Aorta (tissue), 5 donors: Measurements from ENCODE around the gene GGNBP2. TPM values are rescaled to one million over a fixed set of nuclear protein-coding genes. Genes with fewer than 3 reads are reported as not detected.

Source experiments
- ATAC-seq: fragments of 200-7000 bp; cut with Tn5 transposase; one replicate; pipeline ENCODE4 v1.9.1; 2022; ENCODE audit warnings: moderate library complexity; ENCODE audit not compliant: low FRiP score
- DNase-seq, 2 donors: peaks; one replicate each; pipeline ENCODE4 v3.0.0-alpha.2; 2020
- H3K27ac ChIP-seq, 2 donors: one replicate each; pipeline ENCODE4 v1.5.1; 2013; ENCODE audit warnings: low read length in 2 of 2, mild to moderate bottlenecking in 2 of 2, moderate library complexity in 2 of 2, control low read depth in 1 of 2, inconsistent platforms in 1 of 2, low read depth in 1 of 2
- H3K27me3 ChIP-seq, 2 donors: one replicate each; pipeline ENCODE4 v1.6.1; 2013; ENCODE audit warnings: control low read depth in 1 of 2, low read length in 1 of 2, mild to moderate bottlenecking in 1 of 2, moderate library complexity in 1 of 2; ENCODE audit not compliant: insufficient read depth in 2 of 2, control insufficient read depth in 1 of 2
- H3K36me3 ChIP-seq, 2 donors: one replicate each; pipeline ENCODE4 v1.6.1; 2013; ENCODE audit warnings: control low read depth in 1 of 2, low read length in 1 of 2, mild to moderate bottlenecking in 1 of 2; ENCODE audit not compliant: insufficient read depth in 2 of 2, control insufficient read depth in 1 of 2
- H3K4me1 ChIP-seq, 2 donors: one replicate each; pipeline ENCODE4 v1.6.1; 2013; ENCODE audit warnings: low read length in 2 of 2, control low read depth in 1 of 2, mild to moderate bottlenecking in 1 of 2, moderate library complexity in 1 of 2; ENCODE audit not compliant: insufficient read depth in 2 of 2, control insufficient read depth in 1 of 2
- H3K4me3 ChIP-seq, 2 donors: one replicate each; pipeline ENCODE4 v1.5.1; 2013; ENCODE audit warnings: low read length in 2 of 2, control low read depth in 1 of 2, mild to moderate bottlenecking in 1 of 2
- H3K9me3 ChIP-seq: one replicate; pipeline ENCODE4 v1.6.1; 2013; ENCODE audit warnings: mild to moderate bottlenecking, low read length; ENCODE audit not compliant: control insufficient read depth
- WGBS, 2 donors: extraction: QIAGEN DNeasy Blood & Tissue Kit; methylation state at CpG; one replicate each; pipeline ENCODE4 v1.1.7; 2013; 5-methylcytosine and 5-hydroxymethylcytosine counted together
- intact Hi-C, 2 donors: fragments of 100-400 bp; cut with DNase I; formaldehyde crosslinking; loops; one replicate each; pipeline versions ENCODE4 v1.14.2 to v1.15.0; 2022
- polyA plus RNA-seq, 2 donors: library from polyadenylated mRNA; stranded (reverse); fragments of 200-250 nt; gene quantifications; one replicate each; pipeline ENCODE4 v1.2.3, GENCODE V29; 2013
- total RNA-seq, 2 donors: library from RNA; stranded (reverse); fragmentation: NEBNext Ultra II Directional; extraction: Animal tissue kit (Norgen Biotek cat#: 25700); gene quantifications; one replicate each; pipeline ENCODE4 v1.2.1, GENCODE V29; 2021
- donor health status: healthy with polysubstance abuse.
- donor health status: Bipolar disorder and iron deficiency.
- donor health status: DM: no; HTN: no; CAD: no.
- donor health status: DM: no; HTN: no; CAD: no.
- donor health status: DM: yes; HTN: yes; CAD: no.

The GGNBP2 gene
- total and polyA plus RNA-seq, 4 donors, result 37.4 to 80.4 (median 63.8) TPM

DNA sequence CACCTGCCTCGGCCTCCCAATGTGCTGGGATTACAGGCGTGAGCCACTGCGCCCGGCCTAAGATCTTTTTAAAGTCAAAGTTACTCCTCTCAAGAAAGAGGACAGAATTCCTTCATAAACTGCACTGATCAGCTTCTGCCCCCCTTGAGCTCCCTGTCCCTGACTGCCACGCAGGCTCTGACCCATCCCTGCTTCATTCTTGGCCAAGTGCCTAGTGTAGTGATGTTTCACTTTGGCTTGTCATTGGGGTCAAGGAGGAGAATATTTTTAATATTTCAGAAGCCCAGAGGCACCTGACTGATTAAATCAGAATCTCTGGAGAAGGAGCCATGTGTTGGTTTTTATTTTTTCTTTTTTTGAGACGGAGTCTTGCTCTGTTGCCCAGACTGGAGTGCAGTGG is 65.8 kb downstream of the GGNBP2 start:
- Histone ChIP-seq H3K4me3 (no peak overlapping the region), H3K27ac (no peak overlapping the region), H3K36me3 (no peaks in the 10 kb centered on the region), H3K27me3 (no peaks in the 10 kb centered on the region), H3K4me1 (no peaks in the 10 kb centered on the region), H3K9me3 (no peaks in the 10 kb centered on the region)
- ATAC-seq (no peak), DNase-seq (no peak)
- intact Hi-C loops, result no loop called here
- WGBS, 2 donors, result 78 to 81% methylated on average over 6 of the region's 6 CpGs

DNA sequence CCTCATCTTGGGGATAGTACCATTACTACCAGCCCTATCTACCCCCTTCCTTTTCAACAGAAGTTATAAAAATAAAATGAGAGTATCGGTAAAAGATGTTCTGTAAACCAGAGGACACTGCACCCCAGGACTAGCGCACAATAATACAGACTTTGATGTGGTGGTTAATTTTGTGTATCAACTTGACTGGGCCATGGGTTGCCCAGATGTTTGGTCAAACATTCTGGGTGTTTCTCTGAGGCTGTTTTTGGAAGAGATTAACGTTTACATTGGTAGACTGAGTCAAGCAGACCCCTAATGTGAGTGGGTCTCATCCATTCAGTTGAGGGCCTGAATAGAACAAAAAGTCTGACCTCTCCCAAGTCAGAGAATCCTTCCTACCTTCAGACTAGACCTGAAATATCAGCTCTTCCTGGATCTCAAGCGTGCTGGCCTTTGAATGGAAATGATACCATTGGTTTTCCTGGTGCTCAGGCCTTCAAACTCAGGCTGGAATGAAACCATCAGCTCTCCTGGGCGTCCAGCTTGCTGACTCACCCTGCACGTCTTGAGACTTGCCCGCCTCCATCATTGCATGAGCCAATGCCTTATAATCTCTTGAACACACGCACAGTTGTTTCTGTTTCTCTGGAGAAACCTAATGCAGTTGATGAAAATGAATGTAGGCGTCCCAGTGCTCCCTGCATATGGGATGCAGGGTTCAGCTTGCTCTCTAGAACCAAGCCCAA is 66.8 kb downstream of the GGNBP2 start:
- no peaks in the 10 kb centered on the region for H3K36me3 ChIP-seq
- DNase-seq (no peak), ATAC-seq (no peak)
- H3K27ac ChIP-seq, result no peak overlapping the region
- no peaks in the 10 kb centered on the region for H3K4me1 ChIP-seq
- intact Hi-C loops, result no loop called here
- 67 to 69% methylated on average over 9 of the region's 9 CpGs for WGBS, 2 donors
- H3K27me3 ChIP-seq, result no peaks in the 10 kb centered on the region
- no peaks in the 10 kb centered on the region for H3K9me3 ChIP-seq
- H3K4me3 ChIP-seq, result no peak overlapping the region

DNA sequence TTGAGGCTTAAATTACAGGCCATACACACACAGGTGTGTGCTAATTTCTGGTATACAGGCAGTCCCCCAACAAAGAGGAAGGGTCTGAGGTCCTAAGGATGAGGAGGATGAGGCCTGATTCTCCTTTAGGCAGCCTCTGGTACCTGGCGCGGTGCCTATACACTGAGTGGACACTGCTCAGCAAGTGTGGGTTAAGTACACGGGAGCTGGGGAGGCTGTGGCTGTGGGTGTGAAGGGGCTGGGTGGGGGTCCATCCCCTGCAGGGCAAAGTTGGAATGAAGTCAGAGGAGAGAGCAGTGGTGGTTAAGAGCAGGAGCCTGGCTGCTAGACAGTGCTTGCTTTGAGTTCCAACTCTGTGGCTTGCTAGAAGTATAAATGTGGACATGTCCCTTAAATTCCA is 67.6 kb downstream of the GGNBP2 start:
- H3K27ac ChIP-seq, result no peak overlapping the region
- intact Hi-C loops, result no loop called here
- no peak for ATAC-seq
- H3K4me3 ChIP-seq, result no peak overlapping the region
- 69 to 72% methylated on average over 3 of the region's 3 CpGs for WGBS, 2 donors
- no peak for DNase-seq
- no peaks in the 10 kb centered on the region for H3K27me3 ChIP-seq
- no peaks in the 10 kb centered on the region for H3K4me1 ChIP-seq
- H3K9me3 ChIP-seq, result no peaks in the 10 kb centered on the region
- H3K36me3 ChIP-seq, result no peaks in the 10 kb centered on the region

DNA sequence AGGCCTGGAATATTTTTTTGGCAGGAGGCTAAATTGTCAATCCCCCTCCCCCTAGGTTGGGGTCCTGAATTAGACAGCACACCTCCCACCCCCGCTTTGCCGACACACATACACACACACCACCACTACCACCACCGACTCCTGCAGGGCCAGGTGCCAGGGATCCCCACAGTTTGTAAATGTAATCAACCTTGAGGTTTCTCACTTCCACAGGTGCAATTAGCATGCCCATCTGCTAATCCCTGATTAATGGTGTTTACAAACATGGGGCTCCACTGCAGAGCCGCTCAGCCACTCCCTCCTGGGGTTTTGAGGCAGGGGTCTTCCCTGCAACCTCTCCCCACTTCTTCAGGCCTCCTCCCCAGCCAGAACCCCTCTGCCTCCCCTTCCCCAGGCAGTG is 68.4 kb downstream of the GGNBP2 start:
- intact Hi-C loops, result no loop called here
- Histone ChIP-seq H3K27ac (no peak overlapping the region), H3K4me1 (no peaks in the 10 kb centered on the region), H3K36me3 (no peaks in the 10 kb centered on the region), H3K4me3 (no peak overlapping the region), H3K9me3 (no peaks in the 10 kb centered on the region), H3K27me3 (no peaks in the 10 kb centered on the region)
- WGBS, 2 donors, result 25 to 35% methylated on average over 4 of the region's 4 CpGs
- DNase-seq (no peak), ATAC-seq (no peak)

DNA sequence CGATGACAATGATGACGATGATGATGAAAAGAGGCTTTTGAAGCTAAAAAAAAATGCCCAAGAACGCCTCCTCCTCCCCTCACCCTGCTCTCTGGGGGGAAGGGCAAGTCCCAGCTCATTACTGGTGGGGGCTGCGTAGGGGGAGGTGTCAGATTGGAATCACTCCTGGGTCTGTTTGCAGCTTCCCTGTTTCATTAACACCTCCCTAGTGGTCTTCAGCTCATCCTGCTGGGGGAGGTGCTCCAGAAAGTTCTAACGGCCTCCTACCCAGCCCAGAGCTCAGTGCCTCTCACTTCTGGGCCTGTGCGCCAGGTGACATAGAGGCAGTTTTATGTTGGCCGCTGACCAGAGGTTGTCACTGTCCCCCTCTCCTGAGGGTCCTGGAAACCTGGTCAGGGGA is 69.4 kb downstream of the GGNBP2 start:
- ATAC-seq (no peak), DNase-seq (no peak)
- 51 to 60% methylated on average over 7 of the region's 7 CpGs for WGBS, 2 donors
- no peaks in the 10 kb centered on the region for H3K4me1 ChIP-seq
- no peaks in the 10 kb centered on the region for H3K27me3 ChIP-seq
- no peaks in the 10 kb centered on the region for H3K36me3 ChIP-seq
- no peak overlapping the region for H3K4me3 ChIP-seq
- intact Hi-C loops, result no loop called here
- no peak overlapping the region for H3K27ac ChIP-seq
- H3K9me3 ChIP-seq, result no peaks in the 10 kb centered on the region

DNA sequence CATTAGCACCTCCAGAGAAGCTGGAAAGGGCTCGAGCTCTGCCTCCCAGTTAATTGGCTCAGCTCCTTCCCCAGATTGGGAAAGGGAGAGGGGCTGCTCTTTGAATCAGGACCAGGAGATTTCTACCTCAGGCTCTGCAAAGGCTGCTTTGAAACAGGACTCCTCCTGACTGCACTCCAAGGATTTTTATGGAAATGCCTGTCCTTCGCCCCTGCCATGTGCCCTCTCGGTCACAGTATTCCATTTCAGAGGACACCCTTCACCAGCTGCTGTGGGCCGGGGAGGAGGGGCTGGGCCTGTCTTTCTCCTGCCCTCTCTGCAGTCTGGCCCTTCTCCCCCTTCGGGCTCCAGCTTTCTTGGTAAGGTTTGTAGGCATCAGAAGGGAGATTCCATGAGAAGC is 70.2 kb downstream of the GGNBP2 start:
- H3K27me3 ChIP-seq, result no peaks in the 10 kb centered on the region
- intact Hi-C loops, result no loop called here
- H3K9me3 ChIP-seq, result no peaks in the 10 kb centered on the region

DNA sequence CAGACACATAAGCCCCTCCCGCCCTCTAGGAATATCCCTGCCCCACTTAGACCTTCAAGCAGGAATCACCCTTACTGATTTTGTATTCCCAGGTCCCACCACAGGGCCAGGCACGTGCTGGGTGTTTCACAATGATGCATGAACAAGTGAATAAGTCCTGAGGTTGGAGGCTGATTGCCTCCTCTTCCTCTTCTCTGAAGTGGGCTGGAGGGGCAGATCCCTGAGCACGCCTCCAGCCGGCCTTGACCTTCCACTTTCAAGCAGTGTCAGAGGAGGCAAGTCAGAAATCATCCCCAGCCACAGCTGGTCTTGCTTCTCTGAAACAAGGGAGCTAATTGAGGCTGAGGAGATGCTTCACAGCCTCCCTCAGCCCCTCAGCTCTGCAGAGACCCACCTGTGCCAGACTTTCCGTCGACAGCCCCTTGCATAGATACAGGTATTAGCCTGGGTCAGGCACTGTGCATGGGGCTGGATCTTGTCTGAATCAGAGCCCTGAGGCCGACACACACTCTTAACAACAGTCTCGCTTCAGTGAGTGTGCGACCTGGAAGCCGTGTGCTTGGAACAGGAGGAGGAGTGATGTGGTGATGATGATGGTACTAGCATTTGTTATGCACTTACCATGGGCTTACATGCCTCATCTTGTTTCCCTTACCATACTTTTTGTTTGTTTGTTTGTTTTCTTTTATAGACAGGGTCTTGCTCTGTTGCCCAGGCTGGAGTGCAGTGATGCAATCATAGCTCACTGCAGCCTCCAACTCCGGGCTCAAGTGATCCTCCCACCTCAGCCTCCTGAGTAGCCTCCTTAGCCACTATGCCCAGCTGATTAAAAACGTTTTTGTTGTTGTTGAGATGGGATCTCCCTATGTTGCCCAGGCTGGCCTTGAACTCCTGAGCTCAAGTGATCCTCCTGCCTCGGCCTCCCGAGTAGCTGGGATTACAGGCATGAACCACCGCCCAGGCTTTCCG is 71.6 kb downstream of the GGNBP2 start:
- Histone ChIP-seq H3K36me3 (no peaks in the 10 kb centered on the region), H3K4me3 (no peak overlapping the region), H3K27me3 (no peaks in the 10 kb centered on the region), H3K4me1 (no peaks in the 10 kb centered on the region), H3K9me3 (no peaks in the 10 kb centered on the region), H3K27ac (no peak overlapping the region)
- DNase-seq (no peak), ATAC-seq (no peak)
- intact Hi-C loops, result no loop called here
- WGBS, 2 donors, result 81 to 82% methylated on average over 16 of the region's 16 CpGs

More for the DNA sequence above, 70.2 kb downstream of the GGNBP2 start:
- WGBS, 2 donors, result 22% methylated on average over 5 of the region's 5 CpGs
- Histone ChIP-seq H3K4me1 (no peaks in the 10 kb centered on the region), H3K36me3 (no peaks in the 10 kb centered on the region), H3K27ac (no peak overlapping the region), H3K4me3 (no peak overlapping the region)
- DNase-seq (no peak), ATAC-seq (no peak)

DNA sequence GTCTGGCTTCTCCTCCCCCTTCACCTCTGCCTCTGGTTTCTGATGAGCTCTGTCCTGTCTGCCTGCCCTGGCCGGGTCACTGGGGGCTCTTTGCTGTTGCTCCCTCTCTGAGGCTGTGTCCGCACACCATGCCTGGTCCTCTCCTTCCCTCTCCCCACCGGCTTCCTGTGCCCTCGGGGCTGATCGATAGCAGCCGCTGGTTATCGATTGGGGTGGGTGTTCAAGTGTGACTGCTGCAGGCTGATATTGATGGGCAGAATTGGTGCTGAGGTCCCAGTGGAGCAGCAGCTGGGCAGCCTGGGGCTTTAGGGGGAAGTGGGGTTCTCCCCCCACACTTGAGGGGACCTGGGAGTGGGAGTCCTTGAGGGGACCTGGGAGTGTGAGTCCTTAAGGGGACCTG is 73.1 kb downstream of the GGNBP2 start:
- H3K27me3 ChIP-seq, result no peaks in the 10 kb centered on the region
- H3K4me1 ChIP-seq, result no peaks in the 10 kb centered on the region
- DNase-seq (no peak), ATAC-seq (no peak)
- H3K4me3 ChIP-seq, result no peak overlapping the region
- 79 to 83% methylated on average over 7 of the region's 7 CpGs for WGBS, 2 donors
- H3K9me3 ChIP-seq, result no peaks in the 10 kb centered on the region
- intact Hi-C loops, result no loop called here
- H3K36me3 ChIP-seq, result no peaks in the 10 kb centered on the region
- H3K27ac ChIP-seq, result no peak overlapping the region
